NCI-H2227 (cell line): ENCODE results near the gene TIMM50.
A peak's percentile ranks its signal among the peaks of the same experiment; 100 is the strongest.

Source experiments
- DNase-seq: peaks from one replicate; lab custom pipeline; 2025; ENCODE audit not compliant: unreplicated experiment; lab: John Stamatoyannopoulos, UW

The TIMM50 gene

GRCh38 chr19:39498798-39499642 lies 18.4 kb downstream of the TIMM50 start, which contains the start of gene DLL3:
Gene DLL3 (plus strand): TSS chr19:39498947. CDS start chr19:39498975, 28 bp downstream.
- peak; percentile 95 for DNase-seq

DNA sequence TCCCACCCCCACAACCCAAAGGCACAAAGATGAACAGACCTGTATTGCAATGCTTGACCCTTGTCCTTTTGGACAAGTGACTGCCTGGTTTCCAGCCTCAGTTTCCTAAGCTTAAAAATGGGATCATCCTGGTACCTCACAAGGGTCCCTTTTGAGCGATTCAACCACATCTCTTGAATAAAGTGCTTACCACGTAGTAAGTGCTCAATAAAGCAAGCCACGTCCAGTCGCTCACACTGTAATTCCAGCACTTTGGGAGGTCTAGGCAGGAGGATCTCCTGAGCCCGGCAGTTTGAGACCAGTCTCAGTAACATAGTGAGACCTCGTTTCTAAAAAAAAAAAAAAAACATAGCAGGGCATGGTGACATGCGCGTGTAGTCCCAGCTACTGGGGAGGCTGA lies 19.3 kb downstream of the TIMM50 start:
- no peak for DNase-seq

DNA sequence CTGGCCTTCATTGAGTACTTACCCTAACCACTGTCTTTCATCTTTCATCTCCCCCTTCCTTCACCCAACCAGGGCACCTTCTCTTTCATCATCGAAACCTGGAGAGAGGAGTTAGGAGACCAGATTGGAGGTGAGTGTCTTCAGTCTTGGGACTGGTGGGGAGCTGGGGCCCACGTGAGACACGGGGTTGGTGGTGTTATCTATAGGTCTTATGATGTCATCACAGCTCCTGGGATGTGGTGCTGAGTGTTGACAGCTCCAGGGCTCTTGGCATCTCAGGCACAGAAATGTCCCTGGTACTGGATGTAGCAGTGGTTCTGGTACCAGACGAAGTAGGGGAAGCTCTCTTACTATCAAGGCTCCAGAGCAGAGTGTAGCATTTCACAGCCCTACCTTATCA lies 19.9 kb downstream of the TIMM50 start:
- DNase-seq: no peak

- DNase-seq: no peak
Measured at GRCh38 chr19:39501340-39501739, 20.7 kb downstream of the TIMM50 start.

GRCh38 chr19:39502640-39503417 lies 22.2 kb downstream of the TIMM50 start:
- DNase-seq: no peak

- DNase-seq: no peak
Measured at GRCh38 chr19:39506598-39506943, 25.9 kb downstream of the TIMM50 start.

GRCh38 chr19:39506944-39507714 lies 26.5 kb downstream of the TIMM50 start:
- DNase-seq: peak; percentile 92

- DNase-seq: peak; percentile 76
Measured at GRCh38 chr19:39507715-39508364, 27.2 kb downstream of the TIMM50 start.

DNA sequence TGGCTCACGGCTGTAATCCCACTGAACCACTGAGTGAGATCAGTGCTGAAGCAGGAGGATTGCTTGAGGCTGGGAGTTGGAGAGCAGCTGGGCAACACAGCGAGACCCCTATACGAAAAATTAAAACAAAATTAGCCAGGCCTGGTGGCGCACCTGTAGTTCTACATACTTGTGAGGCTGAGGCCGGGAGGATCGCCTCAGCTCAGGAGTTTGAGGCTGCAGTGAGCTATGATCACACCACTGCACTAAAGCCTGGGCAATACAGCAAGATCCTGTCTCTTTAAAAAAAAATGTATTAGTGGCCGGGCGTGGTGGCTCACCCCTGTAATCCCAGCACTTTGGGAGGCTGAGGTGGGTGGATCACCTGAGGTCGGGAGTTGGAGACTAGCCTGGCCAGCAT lies 28.0 kb downstream of the TIMM50 start:
- DNase-seq: no peak

- DNase-seq: no peak
Measured at GRCh38 chr19:39509233-39509632, 28.6 kb downstream of the TIMM50 start.

GRCh38 chr19:39512988-39513387 lies 32.4 kb downstream of the TIMM50 start:
- DNase-seq: no peak

GRCh38 chr19:39514840-39515550 lies 34.4 kb downstream of the TIMM50 start, which contains the start of gene SELENOV:
Gene SELENOV (plus strand): TSS chr19:39515139. CDS start chr19:39515213, 74 bp downstream.
- DNase-seq: peak; percentile 96

GRCh38 chr19:39515551-39516191 lies 35.0 kb downstream of the TIMM50 start:
- peak; percentile 77 for DNase-seq

DNA sequence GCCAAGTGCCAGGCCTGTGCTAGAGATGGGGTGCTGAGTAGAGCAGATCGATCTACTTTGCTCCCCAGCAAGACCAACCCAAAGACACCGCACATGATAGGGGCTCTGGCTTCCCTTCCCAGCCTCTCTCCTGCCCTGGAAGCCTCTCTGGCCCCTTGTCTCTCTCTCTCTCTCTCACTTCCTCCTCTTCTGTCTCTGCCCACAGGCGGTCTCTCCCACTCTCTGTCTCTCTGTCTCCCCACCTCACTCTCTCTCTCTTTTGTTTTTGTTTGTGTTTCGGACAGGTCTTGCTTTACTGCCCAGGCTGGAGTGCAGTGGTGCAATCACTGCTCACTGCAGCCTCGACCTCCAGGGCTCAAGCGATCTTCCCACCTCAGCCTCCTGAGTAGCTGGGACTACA lies 35.6 kb downstream of the TIMM50 start:
- no peak for DNase-seq

DNA sequence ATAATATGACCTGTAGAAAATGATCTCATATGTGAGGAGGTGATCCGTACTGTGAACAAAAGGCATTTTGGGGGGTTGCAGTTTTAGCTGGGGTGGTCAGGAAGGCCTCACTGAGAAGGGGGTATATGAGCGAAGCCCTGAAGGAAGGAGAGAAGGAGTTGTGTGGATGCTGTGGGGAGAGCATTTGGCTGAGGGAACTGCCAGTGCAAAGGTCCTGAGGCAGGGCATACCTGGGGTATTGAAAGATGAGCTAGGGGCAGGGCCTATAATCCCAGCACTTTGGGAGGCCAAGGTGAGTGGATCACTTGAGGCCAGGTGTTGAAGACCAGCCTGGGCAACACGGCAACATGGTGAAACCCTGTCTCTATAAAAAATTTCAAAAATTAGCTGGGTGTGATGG lies 36.8 kb downstream of the TIMM50 start:
- no peak for DNase-seq

GRCh38 chr19:39518458-39518857 lies 37.8 kb downstream of the TIMM50 start:
- peak; percentile 74 for DNase-seq

GRCh38 chr19:39518975-39519374 lies 38.3 kb downstream of the TIMM50 start:
- peak; percentile 74 for DNase-seq

GRCh38 chr19:39520541-39521484 lies 40.2 kb downstream of the TIMM50 start:
- DNase-seq: no peak

- no peak for DNase-seq
Measured at GRCh38 chr19:39524495-39524894, 43.9 kb downstream of the TIMM50 start.
